CD4-positive, CD25-positive, alpha-beta regulatory T cell (primary cell): Measurements from ENCODE around the gene CBLC. TPM values are rescaled to one million over a fixed set of nuclear protein-coding genes. Genes with fewer than 3 reads are reported as not detected.

ENCODE experiments used
- ATAC-seq, 2 donors: fragments of 150-1000 bp; cut with Tn5 transposase; one replicate each; pipeline ENCODE4 v1.10.0; 2021; ENCODE audit warnings: low read depth in 2 of 2, moderate number of reproducible peaks in 2 of 2, moderate library complexity in 1 of 2
- DNase-seq, 3 donors: peaks; one replicate each; pipeline versions ENCODE4 v3.0.0 to v3.0.0-alpha.2; 2012 to 2022; ENCODE audit warnings: mixed read lengths in 1 of 3
- H3K27ac ChIP-seq: one replicate; pipeline ENCODE4 v1.7.0; 2013; ENCODE audit warnings: mild to moderate bottlenecking, low read length; ENCODE audit not compliant: insufficient read depth, poor library complexity, severe bottlenecking
- H3K27me3 ChIP-seq: one replicate; pipeline ENCODE4 v1.7.0; 2013; ENCODE audit warnings: low read length; ENCODE audit not compliant: control insufficient read depth, insufficient read depth
- H3K36me3 ChIP-seq: one replicate; pipeline ENCODE4 v1.7.0; 2013; ENCODE audit warnings: mild to moderate bottlenecking, low read length, moderate library complexity; ENCODE audit not compliant: control insufficient read depth, insufficient read depth
- H3K4me1 ChIP-seq: 2 replicates; pipeline ENCODE4 v1.7.0; 2013; ENCODE audit warnings: mild to moderate bottlenecking, low read length; ENCODE audit not compliant: insufficient read depth, control insufficient read depth, poor library complexity, severe bottlenecking
- H3K4me3 ChIP-seq: one replicate; pipeline ENCODE4 v1.7.0; 2013; ENCODE audit warnings: low read depth, mild to moderate bottlenecking, low read length, moderate library complexity
- H3K9me3 ChIP-seq, 2 experiments: 1 replicate in 1 of 2; 2 replicates in 1 of 2; pipeline ENCODE4 v1.7.0; 2013; ENCODE audit warnings: low read length in 2 of 2, mild to moderate bottlenecking in 1 of 2, moderate library complexity in 1 of 2; ENCODE audit not compliant: control insufficient read depth in 2 of 2
- H3K27ac Mint-ChIP-seq, 3 donors: one replicate each; pipeline ENCODE4 v1.8.0; 2020 to 2022; ENCODE audit warnings: mild to moderate bottlenecking in 3 of 3, mixed read lengths in 3 of 3, moderate library complexity in 2 of 3
- H3K27me3 Mint-ChIP-seq: one replicate; pipeline ENCODE4 v1.8.0; 2022; ENCODE audit warnings: mild to moderate bottlenecking, mixed read lengths
- H3K36me3 Mint-ChIP-seq: one replicate; pipeline ENCODE4 v1.8.0; 2020; ENCODE audit warnings: mixed read lengths
- H3K4me1 Mint-ChIP-seq, 4 donors: one replicate each; pipeline ENCODE4 v1.8.0; 2020 to 2022; ENCODE audit warnings: mixed read lengths in 4 of 4, mild to moderate bottlenecking in 1 of 4
- H3K4me3 Mint-ChIP-seq, 4 donors: one replicate each; pipeline ENCODE4 v1.8.0; 2020 to 2022; ENCODE audit warnings: mild to moderate bottlenecking in 4 of 4, mixed read lengths in 4 of 4, moderate library complexity in 3 of 4
- H3K9me3 Mint-ChIP-seq, 7 donors: one replicate each; pipeline ENCODE4 v1.8.0; 2020 to 2022; ENCODE audit warnings: mixed read lengths in 7 of 7, mild to moderate bottlenecking in 3 of 7, moderate library complexity in 2 of 7
- polyA plus RNA-seq, 4 donors: library from polyadenylated mRNA; unstranded; fragments of 300-500 nt; fragmentation: Illumina TruSeq; gene quantifications; one replicate each; pipeline ENCODE4 v1.2.3, GENCODE V29; 2021
- total RNA-seq: library from RNA; stranded (reverse); gene quantifications from one replicate; pipeline ENCODE4 v1.2.3, GENCODE V29; 2022

Gene CBLC
- total and polyA plus RNA-seq, 5 donors from 2014 or later, result not detected

DNA sequence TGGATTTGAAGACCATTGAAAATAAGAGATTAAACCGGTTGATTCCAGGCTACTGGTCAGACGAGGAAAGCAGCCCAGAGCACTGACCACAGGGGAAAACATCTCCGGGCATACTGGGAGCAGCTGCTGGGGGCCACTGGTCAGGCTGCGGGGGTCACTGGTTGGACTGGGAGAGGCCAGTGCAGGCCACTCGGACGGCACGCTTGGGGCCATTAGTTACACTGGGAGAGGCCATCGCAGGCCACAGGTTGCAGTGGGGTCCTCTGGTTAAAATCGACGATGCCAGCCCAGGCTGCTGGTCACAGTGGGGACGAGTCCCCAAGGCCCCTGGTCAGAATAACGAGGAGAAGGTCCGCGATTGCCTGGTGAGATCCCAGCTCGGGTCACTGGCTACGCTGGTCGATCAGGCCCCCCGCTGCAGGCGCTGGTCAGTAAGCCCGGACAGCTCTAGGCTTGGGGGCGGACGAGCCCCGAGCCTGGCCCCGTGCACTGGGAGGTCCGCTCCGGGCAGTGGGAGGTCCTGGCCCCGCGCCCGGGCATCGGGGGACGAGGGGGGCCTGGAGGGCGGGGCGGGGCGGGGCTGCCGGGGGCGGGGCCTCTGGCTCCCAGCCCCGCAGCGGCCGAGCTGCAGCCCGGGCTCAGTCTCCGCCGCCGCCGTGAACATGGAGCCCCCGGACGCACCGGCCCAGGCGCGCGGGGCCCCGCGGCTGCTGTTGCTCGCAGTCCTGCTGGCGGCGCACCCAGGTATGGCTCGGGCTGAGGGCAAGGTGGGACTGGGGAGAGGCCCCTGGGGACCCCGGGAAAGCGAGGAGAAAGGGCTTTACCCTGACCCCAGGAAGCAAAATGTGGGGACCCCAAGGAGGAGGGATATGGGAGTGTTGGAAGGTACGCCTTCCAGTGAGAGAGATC lies 31.0 kb downstream of the CBLC start, which contains the start of gene BCAM:
TSS of gene BCAM (plus strand) at position 641 of the 909 bp plus-strand sequence. CDS start at position 663, 22 bp downstream.
- H3K36me3 ChIP-seq, result no peaks in the 10 kb centered on the region
- no peaks in the 10 kb centered on the region for H3K9me3 ChIP-seq
- peaks cover 5% of the 10 kb centered on the region for H3K4me1 ChIP-seq
- Mint-ChIP-seq H3K36me3 (no peaks in the 10 kb centered on the region), H3K27me3 (peaks cover 18% of the 10 kb centered on the region), H3K9me3 (peaks cover 0 to 4% (median 0%) of the 10 kb centered on the region in 7 donors), H3K4me3 (peak within 1 kb of the TSS in 1 of 4 donors; percentile 28), H3K4me1 (peaks cover 0 to 2% (median 0%) of the 10 kb centered on the region in 4 donors), H3K27ac (no peak within 1 kb of the TSS)
- no peak for ATAC-seq
- DNase-seq, result no peak
- H3K27me3 ChIP-seq, result no peaks in the 10 kb centered on the region
- H3K4me3 ChIP-seq, result no peak within 1 kb of the TSS
- no peak within 1 kb of the TSS for H3K27ac ChIP-seq

DNA sequence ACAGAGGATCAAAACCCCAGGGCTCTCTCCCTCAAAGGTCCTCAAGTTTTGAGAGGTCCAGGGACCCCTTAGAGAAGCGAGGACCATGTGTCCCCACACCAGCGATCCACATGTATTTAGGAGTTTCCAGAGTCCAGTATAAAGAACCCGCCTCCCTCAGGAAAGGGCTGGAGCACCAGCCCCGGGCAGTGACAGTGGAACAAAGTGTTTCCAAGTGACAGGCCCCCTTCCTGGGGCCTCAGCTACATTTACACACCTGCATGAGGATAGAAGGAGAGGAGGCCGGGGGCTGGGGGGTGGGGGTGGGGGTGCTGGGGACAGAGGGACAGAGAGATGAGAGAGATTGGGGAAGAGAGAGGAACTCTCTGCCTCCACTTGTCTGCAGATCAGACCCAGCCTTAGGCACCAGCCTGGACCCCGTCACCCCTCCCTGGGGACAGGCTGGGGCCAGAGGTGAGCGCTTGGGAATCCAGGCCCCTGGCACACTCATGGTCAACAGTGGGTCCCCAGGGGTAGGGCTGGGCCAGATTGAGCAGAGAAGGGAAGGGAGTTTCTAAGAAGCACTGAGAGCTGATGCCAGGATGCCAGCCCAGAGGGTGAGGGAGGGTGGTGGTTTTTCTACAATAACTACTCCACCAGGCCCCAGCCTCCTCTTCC lies 32.0 kb downstream of the CBLC start:
- Histone ChIP-seq H3K4me3 (no peak overlapping the region), H3K4me1 (peaks cover 5% of the 10 kb centered on the region), H3K27me3 (no peaks in the 10 kb centered on the region), H3K27ac (no peak overlapping the region), H3K36me3 (no peaks in the 10 kb centered on the region), H3K9me3 (no peaks in the 10 kb centered on the region)
- Mint-ChIP-seq H3K9me3 (peaks cover 0 to 2% (median 0%) of the 10 kb centered on the region in 7 donors), H3K27me3 (peaks cover 18% of the 10 kb centered on the region), H3K36me3 (no peaks in the 10 kb centered on the region), H3K4me1 (peaks cover 0 to 2% (median 0%) of the 10 kb centered on the region in 4 donors), H3K4me3 (no peak overlapping the region), H3K27ac (no peak overlapping the region)
- no peak for ATAC-seq
- no peak for DNase-seq

GRCh38 chr19:44810234-44811121 lies 32.8 kb downstream of the CBLC start:
- Histone ChIP-seq H3K4me3 (no peak overlapping the region), H3K36me3 (no peaks in the 10 kb centered on the region), H3K27ac (no peak overlapping the region), H3K27me3 (no peaks in the 10 kb centered on the region), H3K9me3 (no peaks in the 10 kb centered on the region), H3K4me1 (peaks cover 5% of the 10 kb centered on the region)
- H3K27me3 Mint-ChIP-seq, result peaks cover 18% of the 10 kb centered on the region
- peaks cover 0 to 2% (median 0%) of the 10 kb centered on the region in 7 donors for H3K9me3 Mint-ChIP-seq
- ATAC-seq, result no peak
- H3K4me3 Mint-ChIP-seq, result no peak overlapping the region
- no peaks in the 10 kb centered on the region for H3K36me3 Mint-ChIP-seq
- peaks cover 0 to 2% (median 0%) of the 10 kb centered on the region in 4 donors for H3K4me1 Mint-ChIP-seq
- no peak for DNase-seq
- no peak overlapping the region for H3K27ac Mint-ChIP-seq

- Mint-ChIP-seq H3K9me3 (peaks cover 0 to 2% (median 0%) of the 10 kb centered on the region in 7 donors), H3K36me3 (no peaks in the 10 kb centered on the region), H3K4me3 (no peak overlapping the region), H3K27ac (no peak overlapping the region), H3K4me1 (peaks cover 0 to 2% (median 0%) of the 10 kb centered on the region in 4 donors), H3K27me3 (peaks cover 18% of the 10 kb centered on the region)
- Histone ChIP-seq H3K4me1 (peaks cover 5% of the 10 kb centered on the region), H3K9me3 (no peaks in the 10 kb centered on the region), H3K27ac (no peak overlapping the region), H3K27me3 (no peaks in the 10 kb centered on the region), H3K36me3 (no peaks in the 10 kb centered on the region), H3K4me3 (no peak overlapping the region)
- DNase-seq, result no peak
- ATAC-seq, result no peak
These were observed 33.4 kb downstream of the CBLC start for GRCh38 chr19:44811122-44811419.

GRCh38 chr19:44812142-44812718 lies 34.5 kb downstream of the CBLC start:
- Mint-ChIP-seq H3K4me3 (no peak overlapping the region), H3K27me3 (peaks cover 11% of the 10 kb centered on the region), H3K4me1 (peaks cover 0 to 2% (median 0%) of the 10 kb centered on the region in 4 donors), H3K9me3 (peaks cover 0 to 2% (median 0%) of the 10 kb centered on the region in 7 donors), H3K36me3 (no peaks in the 10 kb centered on the region), H3K27ac (no peak overlapping the region)
- Histone ChIP-seq H3K9me3 (no peaks in the 10 kb centered on the region), H3K27me3 (no peaks in the 10 kb centered on the region), H3K4me3 (no peak overlapping the region), H3K27ac (no peak overlapping the region), H3K36me3 (no peaks in the 10 kb centered on the region), H3K4me1 (peaks cover 5% of the 10 kb centered on the region)
- no peak for ATAC-seq
- no peak for DNase-seq

DNA sequence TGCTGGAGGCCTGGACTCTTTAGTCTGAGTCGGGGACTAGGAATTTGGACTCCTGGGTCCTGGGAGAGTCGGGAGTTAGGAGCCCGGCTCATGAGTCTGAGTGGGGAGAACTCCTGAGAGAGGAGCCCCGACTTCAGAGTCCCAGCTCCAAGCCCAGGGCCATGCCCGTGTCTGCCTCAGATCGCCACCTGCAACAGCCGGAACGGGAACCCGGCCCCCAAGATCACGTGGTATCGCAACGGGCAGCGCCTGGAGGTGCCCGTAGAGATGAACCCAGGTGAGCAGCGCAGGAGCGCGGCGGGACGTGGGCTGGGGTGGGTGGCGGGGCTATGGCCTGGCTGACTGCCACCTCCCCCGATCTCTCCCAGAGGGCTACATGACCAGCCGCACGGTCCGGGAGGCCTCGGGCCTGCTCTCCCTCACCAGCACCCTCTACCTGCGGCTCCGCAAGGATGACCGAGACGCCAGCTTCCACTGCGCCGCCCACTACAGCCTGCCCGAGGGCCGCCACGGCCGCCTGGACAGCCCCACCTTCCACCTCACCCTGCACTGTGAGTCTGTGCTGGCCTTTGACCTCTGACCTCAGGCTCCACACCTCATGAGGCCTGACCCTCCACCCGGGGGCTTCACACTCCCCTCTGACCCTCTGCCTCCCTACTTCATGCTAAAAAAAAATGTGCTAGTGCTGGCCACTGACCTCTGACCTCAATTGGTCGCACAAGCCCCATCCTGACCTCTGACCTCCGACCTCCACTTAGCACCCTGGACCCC lies 35.6 kb downstream of the CBLC start:
- peaks cover 5% of the 10 kb centered on the region for H3K4me1 ChIP-seq
- no peaks in the 10 kb centered on the region for H3K9me3 ChIP-seq
- peaks cover 0 to 2% (median 0%) of the 10 kb centered on the region in 7 donors for H3K9me3 Mint-ChIP-seq
- ATAC-seq, result no peak
- H3K27ac ChIP-seq, result no peak overlapping the region
- DNase-seq, result no peak
- H3K4me3 ChIP-seq, result no peak overlapping the region
- H3K27me3 Mint-ChIP-seq, result peaks cover 4% of the 10 kb centered on the region
- no peaks in the 10 kb centered on the region for H3K36me3 Mint-ChIP-seq
- H3K27ac Mint-ChIP-seq, result peak overlapping the region in 1 of 3 donors; percentile 38
- H3K4me1 Mint-ChIP-seq, result peaks cover 0 to 2% (median 0%) of the 10 kb centered on the region in 4 donors
- H3K4me3 Mint-ChIP-seq, result no peak overlapping the region
- no peaks in the 10 kb centered on the region for H3K36me3 ChIP-seq
- no peaks in the 10 kb centered on the region for H3K27me3 ChIP-seq
